Dedifferentiated amniotic fluid mesenchymal stem cell (primary cell): Measurements from ENCODE around the gene VSIR.

Experiments used
- DNase-seq: peaks from one replicate; pipeline ENCODE4 v3.0.0-alpha.2; 2016; ENCODE audit errors: extremely low spot score

VSIR gene

DNA sequence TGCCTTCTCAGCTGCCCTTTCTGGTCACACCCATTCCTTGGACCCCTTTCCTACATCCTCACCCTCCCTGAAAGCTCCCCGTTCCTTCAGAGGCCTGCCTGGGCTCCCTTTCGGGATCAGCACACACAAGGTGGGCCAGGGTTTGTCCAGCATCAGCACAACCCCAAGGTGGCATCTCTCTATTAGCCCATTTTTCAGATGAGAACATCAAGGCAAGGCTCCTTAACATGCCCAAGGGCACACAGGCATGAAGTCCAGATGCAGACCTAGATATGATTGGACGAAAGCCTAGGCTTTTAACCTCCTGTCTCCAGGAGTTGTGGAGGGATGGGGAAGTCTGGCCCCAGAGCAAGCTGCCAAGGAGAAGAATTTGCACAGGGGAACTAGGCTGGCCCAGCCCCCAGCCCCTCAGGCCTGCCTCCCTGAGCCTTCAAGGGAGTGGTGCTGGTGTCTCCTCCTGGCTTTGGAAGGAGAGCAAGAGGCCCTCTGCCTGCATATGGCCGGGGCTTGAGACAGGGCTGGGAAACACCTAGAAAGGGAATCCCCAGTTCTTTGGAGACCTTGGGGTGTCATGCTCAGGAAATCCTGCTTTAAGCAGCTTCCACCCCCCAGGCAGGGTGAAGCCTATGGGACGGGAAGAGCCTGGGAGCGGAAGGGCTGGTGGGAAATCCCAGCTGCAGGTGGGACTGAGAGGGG is 9.0 kb upstream of the VSIR start:
- DNase-seq = no peak

- DNase-seq = no peak
These were observed 7.4 kb upstream of the VSIR start for GRCh38 chr10:71780719-71781118.

DNA sequence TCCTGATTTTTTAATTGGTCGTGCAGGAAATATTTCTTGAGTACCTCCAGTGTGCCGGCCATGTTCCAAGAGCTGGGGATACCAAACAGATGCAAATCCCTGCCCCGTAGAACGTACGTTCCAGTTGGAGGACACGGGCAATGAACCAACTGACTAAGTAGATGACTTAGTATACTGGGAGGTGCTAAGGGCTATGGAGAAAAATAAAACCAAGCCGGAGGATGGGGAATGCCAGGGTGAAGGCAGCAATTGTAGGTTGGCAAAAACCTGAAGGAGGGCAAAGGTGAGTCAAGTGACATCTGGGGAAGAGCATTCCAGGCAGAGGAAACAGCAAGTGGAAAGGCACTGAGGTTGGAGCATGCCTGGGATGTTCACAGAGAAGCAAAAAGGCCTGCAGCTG is 6.8 kb upstream of the VSIR start:
- no peak for DNase-seq

DNA sequence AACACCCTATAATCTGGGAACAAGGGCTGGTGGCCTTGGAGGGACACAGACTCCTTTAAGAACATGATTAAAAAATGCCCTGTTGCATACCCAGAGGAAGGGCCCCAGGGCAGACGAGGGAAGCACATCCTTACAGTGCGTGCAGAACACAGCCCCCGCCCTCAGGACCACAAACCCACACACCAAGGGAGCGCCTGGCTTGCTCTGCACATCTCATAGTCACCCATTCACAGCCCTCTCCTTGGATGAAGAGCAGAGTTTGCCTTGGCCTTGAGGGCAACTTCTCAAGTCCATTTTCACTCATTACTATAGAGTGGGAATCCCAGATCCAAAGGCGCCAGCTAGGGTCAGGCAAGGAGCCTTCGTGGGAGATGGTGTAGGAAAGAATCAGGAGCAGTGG is 6.3 kb upstream of the VSIR start:
- DNase-seq = no peak

GRCh38 chr10:71778071-71778825 is 4.9 kb upstream of the VSIR start:
- no peak for DNase-seq

DNA sequence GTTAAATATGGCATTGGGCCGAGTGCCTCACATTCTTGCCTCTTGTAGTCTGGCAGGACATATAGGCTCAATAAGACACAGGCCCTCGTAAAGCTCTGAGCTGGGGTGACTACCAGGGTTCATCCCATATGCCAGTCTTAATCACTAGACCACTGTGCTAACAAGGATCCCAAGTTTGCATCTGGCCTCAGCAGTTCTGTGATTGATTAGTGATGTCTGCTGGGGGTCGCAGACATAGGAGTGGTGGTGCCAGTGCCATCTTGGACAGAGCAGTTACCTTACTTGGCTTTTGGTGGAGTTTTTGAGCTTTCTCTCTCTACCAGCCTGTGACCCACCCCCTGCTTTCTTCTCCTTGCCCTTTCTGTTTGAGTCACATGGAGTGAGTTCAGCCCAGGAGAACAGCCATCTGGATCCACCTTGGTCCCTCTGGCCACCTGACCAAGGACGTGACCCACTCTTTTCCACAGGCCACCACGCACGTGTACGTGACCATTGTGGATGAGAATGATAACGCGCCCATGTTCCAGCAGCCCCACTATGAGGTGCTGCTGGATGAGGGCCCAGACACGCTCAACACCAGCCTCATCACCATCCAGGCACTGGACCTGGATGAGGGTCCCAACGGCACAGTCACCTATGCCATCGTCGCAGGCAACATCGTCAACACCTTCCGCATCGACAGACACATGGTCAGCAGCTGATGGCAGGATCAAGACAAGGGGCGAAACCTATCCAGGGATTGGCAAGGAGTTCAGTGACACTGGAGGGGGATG is 4.1 kb upstream of the VSIR start:
- DNase-seq = no peak

DNA sequence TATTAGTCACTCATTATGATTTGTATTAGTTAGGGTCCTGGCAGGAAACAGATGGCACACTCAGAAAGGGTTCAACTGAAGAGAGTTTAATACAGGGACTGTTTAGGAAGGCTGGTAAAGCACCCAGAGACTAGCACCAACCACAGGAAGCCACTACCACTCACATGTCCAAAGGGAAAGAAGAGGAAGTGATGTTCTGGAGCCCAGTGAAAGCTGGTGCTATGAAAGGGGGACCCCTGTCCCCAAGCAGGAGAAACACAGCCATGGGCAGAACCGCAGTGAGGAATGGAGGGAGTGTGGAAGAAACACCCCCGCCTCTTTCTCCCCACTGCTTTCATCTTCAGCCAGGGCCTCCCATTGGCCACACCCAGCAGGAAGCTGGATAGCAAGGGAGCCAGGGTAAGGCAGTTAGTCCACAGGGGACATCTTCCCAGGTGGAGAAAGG is 3.2 kb upstream of the VSIR start:
- DNase-seq = no peak

DNA sequence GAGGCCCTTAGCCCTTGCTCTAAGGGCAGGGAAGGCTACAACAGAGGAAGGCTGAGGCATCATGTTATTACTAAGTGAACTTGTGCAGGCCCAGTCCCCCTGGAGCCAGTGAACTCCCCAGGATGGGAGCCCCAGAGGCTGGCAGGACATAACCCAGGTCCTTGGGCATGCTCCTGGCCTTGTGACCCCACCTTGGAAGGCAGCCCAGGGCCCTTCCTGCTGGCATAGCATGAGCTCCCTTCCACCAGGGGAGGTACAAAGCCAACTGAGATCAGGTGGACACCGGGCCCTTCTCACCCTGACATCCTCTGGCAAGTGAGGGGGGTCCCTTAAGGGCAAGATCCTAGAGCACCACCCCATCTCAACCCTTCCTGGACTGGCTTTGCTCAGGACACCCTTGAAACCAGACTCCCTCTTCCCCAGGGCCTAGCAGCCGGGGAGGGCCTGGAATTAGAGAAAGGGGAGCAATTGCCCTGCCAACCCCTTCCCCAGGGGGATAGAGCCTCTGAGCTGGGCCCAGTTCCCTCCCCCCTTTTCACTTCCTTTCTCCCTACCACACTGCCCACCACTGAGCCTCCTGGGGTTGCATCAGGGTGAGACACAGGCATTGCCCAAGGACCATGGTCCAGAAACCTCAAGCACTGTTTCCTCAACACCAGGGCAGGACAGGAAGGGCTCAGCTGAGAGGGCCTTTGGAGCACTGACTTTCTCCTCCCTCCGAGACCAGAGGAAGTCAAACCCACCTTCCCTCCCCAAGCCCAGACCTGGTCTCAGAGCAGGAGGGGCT is 1.8 kb upstream of the VSIR start:
- DNase-seq = no peak

DNA sequence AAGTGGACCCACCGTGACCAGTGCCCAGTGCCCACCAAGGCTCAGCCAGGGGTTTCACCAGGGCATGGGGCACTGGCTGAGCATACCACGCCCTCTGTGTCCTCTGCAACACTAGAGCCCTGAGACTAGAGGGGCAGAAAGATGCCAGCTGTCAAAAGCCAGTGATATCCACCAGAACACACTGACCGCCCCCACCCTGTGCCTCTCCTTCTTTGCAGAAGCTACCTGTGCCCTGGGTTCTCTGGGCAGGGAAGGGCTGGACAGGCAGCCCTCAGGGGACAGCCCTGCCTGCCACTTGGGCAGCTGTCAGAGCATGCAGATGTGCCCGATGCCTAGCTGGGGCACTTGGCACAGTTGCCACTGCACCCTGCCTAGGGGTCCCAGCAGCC is 494 bp downstream of the VSIR start:
- no peak for DNase-seq

DNA sequence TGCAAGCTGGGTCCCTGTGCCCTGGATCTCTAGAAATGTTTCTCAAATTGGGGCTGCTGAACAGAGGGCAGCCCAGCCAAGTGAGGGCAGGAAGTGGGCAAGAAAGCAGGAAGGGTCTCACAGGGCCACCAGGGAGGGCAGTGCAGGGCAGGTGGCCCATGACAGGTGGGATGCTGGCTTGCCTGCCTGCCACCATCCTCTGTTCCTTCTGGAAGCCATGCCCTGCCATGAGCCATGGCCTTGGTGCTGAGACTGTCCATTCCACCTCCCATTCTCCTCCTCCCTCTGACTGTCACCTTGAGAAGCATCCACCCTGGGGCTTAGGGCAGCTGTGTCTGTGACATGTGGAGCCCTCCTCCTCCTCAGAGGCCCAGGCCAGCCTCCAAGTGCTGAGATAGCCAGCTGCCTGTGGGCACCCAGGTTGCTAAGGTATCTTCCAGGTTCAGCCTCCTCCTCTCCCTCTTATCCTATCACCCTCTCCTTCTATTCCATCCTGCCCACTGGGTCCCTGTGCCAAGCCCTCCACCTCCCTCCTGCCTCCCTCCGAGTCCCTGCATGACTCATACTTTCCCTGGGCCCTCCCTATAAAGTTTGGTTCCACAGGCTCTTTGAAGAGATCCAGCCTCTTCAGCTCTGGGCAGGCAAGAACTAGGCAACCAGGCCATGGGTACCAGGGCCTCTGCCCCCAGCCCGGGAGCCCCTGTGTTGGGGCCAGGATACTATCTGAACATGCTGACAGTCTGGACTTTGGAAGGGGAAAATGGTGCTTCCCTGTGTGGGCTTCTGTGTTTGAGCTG is 1.3 kb downstream of the VSIR start:
- peak; percentile 68 for DNase-seq

DNA sequence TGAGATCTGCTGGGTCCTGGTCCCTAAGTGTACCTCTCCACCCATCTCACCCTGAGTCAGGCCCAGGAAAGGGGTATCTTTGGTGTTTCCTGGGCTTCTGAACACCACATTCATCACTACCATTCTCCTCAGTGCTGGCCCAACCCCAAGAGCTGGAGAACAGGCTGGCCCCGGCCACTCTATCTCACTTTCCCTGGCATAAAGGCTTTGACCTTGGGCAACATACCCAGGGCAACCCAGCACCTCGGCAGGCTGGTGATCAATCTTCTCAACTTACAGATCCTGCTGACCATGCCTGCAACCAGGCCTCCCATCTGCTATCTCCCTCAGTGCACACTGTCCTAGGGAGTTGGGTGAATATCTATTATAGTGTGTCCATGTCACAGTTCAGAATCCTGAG is 2.1 kb downstream of the VSIR start:
- no peak for DNase-seq

GRCh38 chr10:71770789-71771188 is 2.5 kb downstream of the VSIR start:
- DNase-seq = no peak

DNA sequence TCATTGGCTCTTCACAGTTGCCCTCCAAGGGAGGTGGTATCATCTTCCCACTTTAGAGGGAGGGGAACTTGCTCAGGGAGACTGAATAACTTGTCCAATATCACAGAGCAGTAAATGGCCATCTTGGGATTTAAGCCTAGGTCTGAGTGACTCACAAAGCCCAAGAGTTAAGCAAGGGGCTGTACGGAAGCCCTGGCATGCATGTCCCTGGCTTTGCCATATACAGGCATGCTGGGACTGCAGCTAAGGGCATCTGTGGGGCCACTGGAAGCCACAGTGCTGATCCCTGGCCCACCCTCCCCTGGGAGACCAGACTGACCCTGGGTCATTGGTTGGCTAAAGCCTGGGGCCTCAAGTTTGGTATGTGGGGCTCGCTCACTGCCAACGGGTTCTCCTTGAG is 3.1 kb downstream of the VSIR start:
- no peak for DNase-seq

DNA sequence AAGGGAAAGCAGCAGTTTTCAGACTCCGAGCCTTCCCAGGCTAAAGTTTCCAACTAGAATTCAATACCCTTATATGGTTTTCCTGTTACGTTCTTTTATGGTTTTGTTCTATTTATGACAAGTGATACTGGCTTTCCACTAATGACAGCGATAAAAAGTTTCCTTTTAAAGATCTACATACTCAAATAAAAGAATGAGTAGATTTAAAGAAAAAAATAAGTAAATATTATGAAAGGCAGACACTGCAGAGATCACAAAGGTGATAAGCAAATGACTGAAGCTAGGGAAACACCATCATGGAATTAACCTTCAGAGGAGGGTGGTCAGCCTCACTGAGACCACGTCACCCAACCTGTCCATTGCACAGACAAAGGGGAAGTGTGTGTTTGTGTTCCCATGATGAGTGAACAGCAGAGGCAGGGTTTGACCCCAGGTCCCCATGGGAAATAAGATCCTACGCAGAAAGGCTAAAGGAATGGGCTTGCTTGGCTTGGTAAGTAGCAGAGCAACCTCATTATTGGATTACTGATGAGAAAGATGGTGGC is 4.0 kb downstream of the VSIR start:
- no peak for DNase-seq

- DNase-seq = no peak
These were observed 5.8 kb downstream of the VSIR start for GRCh38 chr10:71767420-71768035.

GRCh38 chr10:71766717-71767419 is 6.5 kb downstream of the VSIR start:
- peak; percentile 92 for DNase-seq

DNA sequence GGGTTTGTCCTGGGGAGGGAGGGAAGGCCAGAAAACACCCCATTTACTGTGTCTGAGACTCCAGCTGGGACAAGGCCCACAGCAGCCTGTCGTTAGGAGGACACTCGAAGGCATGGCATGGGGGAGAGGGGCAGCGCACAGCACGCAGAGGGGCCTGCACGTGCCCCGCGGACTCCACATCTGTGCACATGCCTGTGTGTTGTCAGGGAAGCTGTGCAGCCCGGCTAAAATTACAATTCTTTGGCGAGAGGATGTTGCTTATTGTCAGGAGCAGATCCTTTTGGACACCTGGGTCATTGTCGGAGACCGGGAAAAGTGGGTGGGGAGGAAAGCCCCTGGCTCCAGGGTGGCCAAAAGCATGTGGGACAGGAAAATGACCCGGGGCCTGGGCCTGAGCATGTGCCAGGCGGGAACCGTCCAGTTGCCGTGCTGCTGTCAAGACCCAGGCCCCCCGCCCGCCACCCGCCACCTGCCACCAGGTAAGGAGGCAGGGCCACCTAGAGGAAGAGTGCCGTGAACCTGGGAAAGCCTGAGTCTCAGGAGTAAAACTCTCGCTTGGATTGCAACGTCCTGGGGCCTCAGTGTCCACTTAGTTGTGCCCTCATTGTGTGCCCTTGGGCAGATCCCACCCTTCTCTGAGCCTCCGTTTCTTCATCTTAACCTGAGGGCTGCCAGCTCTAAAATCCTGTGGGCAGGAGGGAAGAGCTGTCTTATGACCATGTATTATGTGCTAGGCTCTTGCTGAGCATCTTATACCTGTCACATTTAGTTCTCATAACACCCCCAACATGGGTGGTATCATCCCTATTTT is 7.2 kb downstream of the VSIR start:
- no peak for DNase-seq

DNA sequence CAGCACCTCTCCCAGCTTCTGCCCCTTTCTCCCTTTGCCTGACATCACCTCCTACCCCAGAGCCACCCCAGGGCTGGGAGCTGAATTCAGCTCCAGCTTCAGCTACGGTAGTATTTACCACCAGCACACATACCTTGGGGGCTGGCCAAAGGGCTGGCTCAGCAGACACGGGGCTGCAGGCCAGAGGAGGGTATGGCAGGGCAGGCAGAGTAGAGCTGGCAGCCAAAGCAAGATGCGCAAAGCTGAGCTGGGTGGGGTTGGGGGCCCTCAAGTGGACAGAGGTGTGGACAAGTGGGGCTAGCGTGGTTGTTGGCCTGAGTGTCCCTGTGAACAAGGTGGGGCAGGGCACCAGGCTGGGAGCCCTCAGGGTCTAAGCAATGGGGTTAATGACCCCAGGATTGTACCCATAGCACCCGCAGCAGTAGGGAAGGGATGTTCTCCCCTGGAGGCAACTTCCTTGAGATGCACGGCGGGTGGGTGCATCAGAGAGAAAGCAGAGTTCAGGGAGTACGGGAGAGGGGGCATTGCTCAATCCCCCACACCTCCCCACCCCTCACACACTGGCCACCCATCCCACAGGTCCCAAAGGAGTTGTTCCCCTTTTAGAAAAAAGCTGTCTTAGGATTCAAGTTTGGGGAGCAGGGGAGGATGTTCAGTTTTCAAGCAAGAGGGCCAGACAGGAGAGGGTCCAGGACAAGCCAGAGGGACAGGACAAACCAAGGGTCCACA is 8.0 kb downstream of the VSIR start:
- DNase-seq = no peak
